GM23248 (cell line): ENCODE measurements around the gene PLEK. TPM values are rescaled to one million over a fixed set of nuclear protein-coding genes. Genes with fewer than 3 reads are reported as not detected.

Experiments
- DNase-seq: peaks from one replicate; pipeline ENCODE4 v3.0.0-alpha.2; 2015
- H2AFZ ChIP-seq: fragments of 200-600 bp; sonication (generic); 2 replicates; pipeline ENCODE4 v1.6.1; 2016; ENCODE audit warnings: antibody characterized with exemption
- H3F3A ChIP-seq: fragments of 200-600 bp; sonication (generic); 2 replicates; pipeline ENCODE4 v1.6.1; 2016; ENCODE audit warnings: mild to moderate bottlenecking, antibody characterized with exemption, mixed run types; ENCODE audit not compliant: insufficient read depth
- H3K27ac ChIP-seq: fragments of 200-600 bp; sonication (generic); 2 replicates; pipeline ENCODE4 v1.5.1; 2016; ENCODE audit warnings: mild to moderate bottlenecking
- H3K27me3 ChIP-seq: fragments of 200-600 bp; sonication (generic); replicated peaks from 2 replicates; pipeline ENCODE4 v1.6.1; 2016; ENCODE audit warnings: mild to moderate bottlenecking; ENCODE audit not compliant: insufficient read depth
- H3K36me3 ChIP-seq: fragments of 200-600 bp; sonication (generic); 2 replicates; pipeline ENCODE4 v1.6.1; 2016; ENCODE audit warnings: low read depth, mild to moderate bottlenecking
- H3K4me1 ChIP-seq: fragments of 200-600 bp; sonication (generic); 2 replicates; pipeline ENCODE4 v1.6.1; 2016; ENCODE audit warnings: mild to moderate bottlenecking; ENCODE audit not compliant: insufficient read depth
- H3K4me2 ChIP-seq: fragments of 200-600 bp; sonication (generic); one replicate; pipeline ENCODE4 v1.6.1; 2016; ENCODE audit warnings: mild to moderate bottlenecking; ENCODE audit not compliant: unreplicated experiment
- H3K4me3 ChIP-seq: fragments of 200-600 bp; sonication (generic); 2 replicates; pipeline ENCODE4 v1.5.1; 2016; ENCODE audit warnings: mild to moderate bottlenecking
- H3K79me2 ChIP-seq: fragments of 200-600 bp; sonication (generic); 2 replicates; pipeline ENCODE4 v1.6.1; 2016; ENCODE audit warnings: mild to moderate bottlenecking; ENCODE audit not compliant: insufficient read depth
- H3K9ac ChIP-seq: fragments of 200-600 bp; sonication (generic); 2 replicates; pipeline ENCODE4 v1.6.1; 2016; ENCODE audit warnings: mild to moderate bottlenecking
- H3K9me2 ChIP-seq: fragments of 200-600 bp; sonication (generic); 2 replicates; pipeline ENCODE4 v1.6.1; 2016; ENCODE audit warnings: mixed run types, mild to moderate bottlenecking, moderate library complexity; ENCODE audit not compliant: insufficient read depth
- H3K9me3 ChIP-seq: fragments of 200-600 bp; sonication (generic); one replicate; pipeline ENCODE4 v1.6.1; 2017; ENCODE audit warnings: low read depth
- H4K20me1 ChIP-seq: fragments of 200-600 bp; sonication (generic); 2 replicates; pipeline ENCODE4 v1.6.0; 2016; ENCODE audit not compliant: insufficient read depth
- EZH2 ChIP-seq: fragments of 200-600 bp; sonication (generic); IDR thresholded peaks from 2 replicates; pipeline ENCODE4 v1.6.1; 2018; ENCODE audit warnings: antibody characterized with exemption, mild to moderate bottlenecking; ENCODE audit not compliant: insufficient read depth, poor library complexity, severe bottlenecking
- EZH2phosphoT487 ChIP-seq: fragments of 200-600 bp; sonication (generic); IDR thresholded peaks from 2 replicates; pipeline ENCODE4 v1.6.1; 2018; ENCODE audit warnings: antibody characterized with exemption, moderate library complexity, mild to moderate bottlenecking, low read depth; ENCODE audit not compliant: insufficient read depth
- WGBS, 2 experiments: methylation state at CpG; one replicate each; pipeline ENCODE4 v1.1.6; 2015 to 2017; ENCODE audit warnings: low lambda C conversion rate in 2 of 2, low coverage in 1 of 2; ENCODE audit errors: missing lambda C conversion rate in 2 of 2; 5-methylcytosine and 5-hydroxymethylcytosine counted together
- in situ Hi-C: fragments of 300-500 bp; cut with MboI; formaldehyde crosslinking; loops from 2 replicates; pipeline ENCODE4 v1.15.0; 2020
- polyA plus RNA-seq: library from polyadenylated mRNA; unstranded; fragments of >200 nt; fragmentation: Nextera tagmentation; extraction: Ambion mirVana; gene quantifications from 2 replicates; pipeline ENCODE4 v1.2.1, GENCODE V29; 2016
- total RNA-seq: library from RNA; depleted of rRNA; stranded (reverse); fragments of >200 nt; shearing (Covaris generic); gene quantifications from 2 replicates; pipeline ENCODE4 v1.2.3, GENCODE V29; 2014

The PLEK gene
- total and polyA plus RNA-seq, 2 experiments from 2014 or later = 0.15 TPM; not detected in 1

DNA sequence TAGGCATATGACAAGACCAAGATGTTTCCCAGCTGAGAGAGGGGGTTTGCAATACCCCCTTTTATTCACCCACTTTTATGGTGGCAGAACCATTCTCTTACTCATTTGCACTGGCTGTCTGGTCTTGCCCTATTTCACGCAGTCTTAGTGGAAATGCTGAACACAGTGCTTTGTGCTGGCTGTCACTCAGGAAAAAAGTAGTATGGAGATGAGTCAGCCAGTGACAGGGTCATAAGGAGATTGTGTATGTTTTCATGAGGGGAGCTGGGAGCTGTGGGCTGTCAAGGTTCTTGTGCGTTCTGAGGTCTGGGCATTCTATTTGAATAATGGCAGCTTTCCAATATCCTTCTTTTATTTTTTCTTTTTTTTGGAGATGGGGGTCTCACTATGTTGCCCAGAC, 34.4 kb upstream of the PLEK start:
- H2AFZ ChIP-seq = no peak overlapping the region
- H3K4me3 ChIP-seq = no peak overlapping the region
- peaks cover under 1% of the 10 kb centered on the region; the same call in 1 of the 2 replicates for H3F3A ChIP-seq
- in situ Hi-C loops = no loop called here
- TF ChIP-seq EZH2phosphoT487 (no peak), EZH2 (no peak)
- no peaks in the 10 kb centered on the region for H3K9me3 ChIP-seq
- no peak overlapping the region for H3K9ac ChIP-seq
- no peak overlapping the region for H3K27ac ChIP-seq
- no peaks in the 10 kb centered on the region for H3K9me2 ChIP-seq
- H3K79me2 ChIP-seq = no peaks in the 10 kb centered on the region
- H3K4me1 ChIP-seq = no peaks in the 10 kb centered on the region
- DNase-seq = peak; percentile 12
- H4K20me1 ChIP-seq = no peaks in the 10 kb centered on the region
- no peaks in the 10 kb centered on the region for H3K36me3 ChIP-seq
- WGBS, 2 experiments = 70 to 71% methylated on average over 2 of the region's 2 CpGs
- H3K27me3 ChIP-seq = no peaks in the 10 kb centered on the region
- H3K4me2 ChIP-seq = no peak overlapping the region

- no peak overlapping the region for H3K4me2 ChIP-seq
- no peak for DNase-seq
- H3K36me3 ChIP-seq = no peaks in the 10 kb centered on the region
- WGBS, 2 experiments = 83 to 85% methylated on average over 8 of the region's 8 CpGs
- no peaks in the 10 kb centered on the region for H4K20me1 ChIP-seq
- H3K27me3 ChIP-seq = no peaks in the 10 kb centered on the region
- peaks cover 11% of the 10 kb centered on the region; the same call in 1 of the 2 replicates for H3F3A ChIP-seq
- H3K9ac ChIP-seq = no peak overlapping the region
- in situ Hi-C loops = no loop called here
- no peak overlapping the region for H3K27ac ChIP-seq
- H3K4me3 ChIP-seq = no peak overlapping the region
- TF ChIP-seq EZH2phosphoT487 (no peak), EZH2 (no peak)
- H3K9me2 ChIP-seq = no peaks in the 10 kb centered on the region
- H3K4me1 ChIP-seq = peaks cover 7% of the 10 kb centered on the region
- H2AFZ ChIP-seq = no peak overlapping the region
- no peaks in the 10 kb centered on the region for H3K79me2 ChIP-seq
- H3K9me3 ChIP-seq = no peaks in the 10 kb centered on the region
These were observed 32.1 kb upstream of the PLEK start for GRCh38 chr2:68333009-68333408.

GRCh38 chr2:68333931-68334330, 31.2 kb upstream of the PLEK start:
- TF ChIP-seq EZH2phosphoT487 (no peak), EZH2 (no peak)
- H3K4me2 ChIP-seq = no peak overlapping the region
- no peak overlapping the region for H2AFZ ChIP-seq
- H3K9me3 ChIP-seq = no peaks in the 10 kb centered on the region
- no peaks in the 10 kb centered on the region for H3K36me3 ChIP-seq
- H3K9me2 ChIP-seq = no peaks in the 10 kb centered on the region
- no peaks in the 10 kb centered on the region for H3K27me3 ChIP-seq
- 62 to 66% methylated on average over 3 of the region's 3 CpGs for WGBS, 2 experiments
- in situ Hi-C loops = no loop called here
- H4K20me1 ChIP-seq = no peaks in the 10 kb centered on the region
- H3K4me1 ChIP-seq = peaks cover 7% of the 10 kb centered on the region
- DNase-seq = no peak
- no peaks in the 10 kb centered on the region for H3K79me2 ChIP-seq
- H3K27ac ChIP-seq = no peak overlapping the region
- peaks cover 11% of the 10 kb centered on the region; the same call in 1 of the 2 replicates for H3F3A ChIP-seq
- no peak overlapping the region for H3K9ac ChIP-seq
- no peak overlapping the region for H3K4me3 ChIP-seq

- peak; percentile 42 for DNase-seq
- no peak overlapping the region for H3K9ac ChIP-seq
- H3K4me1 ChIP-seq = peaks cover 7% of the 10 kb centered on the region
- 21 to 31% methylated on average over 1 of the region's 1 CpG for WGBS, 2 experiments
- H3K9me2 ChIP-seq = no peaks in the 10 kb centered on the region
- H3K27me3 ChIP-seq = peaks cover 9% of the 10 kb centered on the region; the same call in 1 of the 2 replicates
- H3K4me3 ChIP-seq = no peak overlapping the region
- no peak overlapping the region for H2AFZ ChIP-seq
- no peaks in the 10 kb centered on the region for H3K36me3 ChIP-seq
- in situ Hi-C loops = no loop called here
- H4K20me1 ChIP-seq = no peaks in the 10 kb centered on the region
- no peak for TF ChIP-seq EZH2phosphoT487
- TF ChIP-seq EZH2 = no peak
- no peaks in the 10 kb centered on the region for H3K79me2 ChIP-seq
- H3F3A ChIP-seq = peaks cover 11% of the 10 kb centered on the region; the same call in 1 of the 2 replicates
- no peak overlapping the region for H3K27ac ChIP-seq
- no peak overlapping the region for H3K4me2 ChIP-seq
- no peaks in the 10 kb centered on the region for H3K9me3 ChIP-seq
These were observed 28.9 kb upstream of the PLEK start for GRCh38 chr2:68336192-68336591.
